MV-4-11 (cell line): Measurements from ENCODE around the gene RNF213.
"Not testable (repeated sequence)": the region's sequence is repeated elsewhere in the genome, so short reads cannot be mapped to it uniquely, and the experiment has no call there.

ENCODE experiments used
- DNase-seq: peaks from one replicate; lab custom pipeline; 2025; lab: John Stamatoyannopoulos, UW

The RNF213 gene

GRCh38 chr17:80394629-80395216, 134.1 kb downstream of the RNF213 start:
- DNase-seq = no peak

GRCh38 chr17:80395402-80396151, 134.9 kb downstream of the RNF213 start:
- DNase-seq = peak; percentile 20

DNA sequence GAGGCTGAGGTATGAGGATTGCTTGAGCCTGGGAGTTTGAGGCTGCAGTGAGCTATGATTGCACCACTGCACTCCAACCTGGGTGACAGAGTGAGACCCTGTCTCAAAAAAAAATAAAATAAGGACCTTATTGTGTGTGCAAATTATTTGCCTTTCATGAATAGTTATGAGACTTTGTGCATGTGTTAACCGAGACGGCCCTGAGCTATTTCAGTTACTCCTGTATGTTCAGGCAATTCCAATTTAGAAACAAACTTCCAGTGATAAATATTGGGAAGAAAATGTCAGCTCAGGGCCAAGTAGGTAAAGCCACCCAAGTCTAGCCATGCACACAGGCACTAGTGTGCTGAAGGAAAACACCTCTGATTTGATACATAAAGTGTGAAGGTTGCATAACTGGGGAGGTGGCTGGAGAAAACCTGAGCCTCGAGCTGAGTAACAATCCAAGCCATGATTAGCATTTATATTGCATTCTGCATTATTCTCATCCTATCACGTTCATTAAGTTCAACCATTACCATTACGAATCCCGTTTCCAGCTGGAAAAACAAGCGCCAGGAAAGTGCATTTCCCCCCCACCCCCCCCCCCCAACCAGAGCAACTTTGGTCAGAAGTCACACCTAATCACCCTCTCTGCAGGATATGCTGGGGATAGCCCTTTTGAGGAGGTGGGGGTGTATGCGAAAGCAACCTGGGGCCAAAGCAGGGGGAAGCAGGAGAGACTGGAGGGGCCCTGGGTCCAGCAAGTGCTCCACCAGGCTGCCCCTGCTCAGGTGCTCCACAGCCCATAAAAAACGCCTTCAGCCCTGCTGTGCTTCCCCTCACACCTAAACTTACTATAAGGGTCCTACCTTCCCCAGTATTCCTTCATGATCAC, 135.7 kb downstream of the RNF213 start:
- no peak for DNase-seq

DNA sequence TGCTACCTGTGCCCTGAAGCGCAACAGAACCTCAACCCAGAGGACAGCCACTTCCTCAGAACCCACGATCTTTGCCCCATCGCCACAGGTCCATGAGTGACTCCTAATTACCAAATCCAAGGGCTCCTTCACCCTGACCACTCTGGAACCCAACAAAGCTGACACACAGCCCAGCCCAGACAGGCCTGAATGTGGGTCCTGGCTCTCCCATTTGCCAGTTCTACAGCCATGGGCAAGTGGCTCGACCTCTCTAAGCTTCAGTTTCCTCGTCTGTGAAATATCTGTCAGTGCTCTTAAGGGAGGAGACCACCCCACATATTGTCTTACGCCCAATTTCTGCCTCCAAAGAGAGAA, 136.4 kb downstream of the RNF213 start:
- peak; percentile 64 for DNase-seq

GRCh38 chr17:80397686-80398085, 137.0 kb downstream of the RNF213 start:
- no peak for DNase-seq

DNA sequence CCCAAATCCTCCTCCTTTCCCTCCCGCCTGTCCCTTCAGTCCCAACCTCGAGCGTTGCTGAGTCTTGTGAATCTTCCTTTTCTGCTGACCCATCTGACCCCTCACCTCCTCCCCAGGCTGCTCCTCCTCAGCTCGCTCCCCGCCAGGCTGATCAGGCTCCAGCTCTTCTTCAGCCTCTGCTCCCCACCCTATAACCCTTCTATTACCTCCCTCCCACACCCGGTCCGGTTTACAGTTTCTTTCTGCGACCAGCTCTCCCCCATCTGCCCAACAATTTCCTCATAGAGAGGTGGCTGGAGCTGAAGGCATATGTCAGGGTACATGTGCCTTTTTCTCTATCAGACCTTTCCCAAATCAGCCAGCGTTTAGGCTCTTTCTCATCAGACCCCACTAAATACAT, 140.4 kb downstream of the RNF213 start:
- DNase-seq = peak; percentile 18

DNA sequence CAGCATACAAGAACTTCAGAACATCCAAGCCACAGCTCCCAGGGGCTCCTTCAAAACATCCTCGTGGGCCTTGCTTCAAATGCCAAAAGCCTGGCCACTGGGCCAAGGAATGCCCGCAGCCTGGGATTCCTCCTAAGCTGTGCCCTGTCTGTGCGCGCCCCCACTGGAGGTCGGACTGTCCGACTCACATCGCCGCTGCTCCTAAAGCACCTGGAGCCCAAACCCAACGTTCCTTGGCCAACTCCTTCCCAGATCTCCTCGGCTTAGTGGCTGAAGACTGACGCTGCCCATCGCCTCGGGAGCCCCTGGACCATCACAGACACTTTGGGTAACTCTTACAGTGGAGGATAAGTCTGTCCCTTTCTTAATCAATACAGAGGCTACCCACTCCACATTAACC, 141.4 kb downstream of the RNF213 start:
- DNase-seq = not testable (repeated sequence)

- no peak for DNase-seq
Measured at GRCh38 chr17:80402959-80403358, 142.3 kb downstream of the RNF213 start.

DNA sequence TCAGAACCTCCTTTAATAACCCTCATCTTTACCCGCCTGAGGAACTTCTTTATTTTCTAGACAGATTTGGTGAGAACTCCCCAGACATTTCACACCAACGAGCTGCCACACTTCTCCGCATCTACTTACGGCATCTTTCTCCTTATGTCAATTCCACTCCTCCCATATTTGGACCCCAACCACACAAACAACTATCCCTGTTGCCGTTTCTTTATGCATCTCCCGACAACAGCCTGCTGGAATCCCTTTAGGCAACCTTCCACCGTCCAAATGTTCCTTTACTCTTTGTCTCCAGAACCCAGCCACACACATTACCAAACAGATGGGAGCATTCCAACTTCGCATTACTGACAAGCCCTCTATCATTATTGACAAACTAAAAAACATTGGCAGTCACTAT, 145.5 kb downstream of the RNF213 start:
- no peak for DNase-seq

DNA sequence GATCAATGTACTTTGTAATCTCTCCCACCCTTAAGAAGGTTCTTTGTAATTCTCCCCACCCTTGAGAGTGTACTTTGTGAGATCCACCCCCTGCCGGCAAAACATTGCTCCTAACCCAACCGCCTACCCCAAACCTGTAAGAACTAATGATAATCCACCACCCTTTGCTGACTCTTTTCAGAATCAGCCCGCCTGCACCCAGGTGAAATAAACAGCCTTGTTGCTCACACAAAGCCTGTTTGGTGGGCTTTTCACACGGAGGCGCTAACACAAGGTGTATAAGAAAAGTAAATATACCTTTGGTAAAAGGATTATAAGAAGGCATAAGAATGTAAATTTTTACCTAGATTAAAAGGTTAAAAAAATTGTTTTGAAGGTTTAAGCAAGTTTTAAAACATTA, 147.3 kb downstream of the RNF213 start:
- DNase-seq = not testable (repeated sequence)

DNA sequence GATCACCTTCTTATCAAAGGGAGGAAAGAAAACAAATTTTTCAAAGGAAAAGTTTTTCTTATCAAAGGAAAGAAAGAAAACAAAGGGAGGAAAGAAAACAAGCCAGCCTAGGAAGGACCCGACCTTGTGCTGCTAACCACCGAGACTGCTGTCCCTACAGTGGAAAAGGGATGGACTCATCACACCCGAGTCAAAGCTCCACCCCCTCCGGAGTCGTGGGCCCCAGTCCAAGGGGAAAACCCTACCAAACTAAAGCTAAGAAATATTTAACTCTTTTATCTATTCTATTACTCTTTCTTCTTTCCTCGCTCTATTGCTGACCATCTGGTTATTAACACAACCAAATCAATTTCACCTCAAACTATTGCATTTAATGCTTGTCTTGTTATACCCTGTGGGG, 148.2 kb downstream of the RNF213 start:
- DNase-seq = no peak

- no peak for DNase-seq
Measured at GRCh38 chr17:80409626-80410025, 149.0 kb downstream of the RNF213 start.

GRCh38 chr17:80410441-80411087, 149.9 kb downstream of the RNF213 start:
- not testable (repeated sequence) for DNase-seq

- DNase-seq = no peak
Measured at GRCh38 chr17:80413771-80414507, 153.3 kb downstream of the RNF213 start.

DNA sequence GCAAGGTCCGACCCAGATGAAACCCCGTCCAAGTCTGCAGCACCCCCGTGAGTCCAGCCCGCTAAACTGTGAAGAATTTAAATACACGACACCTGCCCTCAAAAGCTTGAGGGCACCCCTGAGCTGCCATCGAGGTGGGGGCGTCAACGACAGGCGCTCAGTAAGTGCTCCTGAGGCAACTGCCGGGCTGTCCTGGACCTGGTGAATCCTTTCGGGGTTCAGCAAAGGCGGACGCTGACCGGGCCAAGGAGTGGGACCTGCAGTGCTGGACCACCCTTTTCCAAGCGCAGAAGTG, 153.8 kb downstream of the RNF213 start:
- DNase-seq = peak; percentile 27

GRCh38 chr17:80414803-80415625, 154.4 kb downstream of the RNF213 start, which contains the start of gene ENDOV:
TSS of gene ENDOV (plus strand) at chr17:80415167. CDS start at chr17:80415195, 28 bp downstream.
- peak; percentile 88 for DNase-seq

DNA sequence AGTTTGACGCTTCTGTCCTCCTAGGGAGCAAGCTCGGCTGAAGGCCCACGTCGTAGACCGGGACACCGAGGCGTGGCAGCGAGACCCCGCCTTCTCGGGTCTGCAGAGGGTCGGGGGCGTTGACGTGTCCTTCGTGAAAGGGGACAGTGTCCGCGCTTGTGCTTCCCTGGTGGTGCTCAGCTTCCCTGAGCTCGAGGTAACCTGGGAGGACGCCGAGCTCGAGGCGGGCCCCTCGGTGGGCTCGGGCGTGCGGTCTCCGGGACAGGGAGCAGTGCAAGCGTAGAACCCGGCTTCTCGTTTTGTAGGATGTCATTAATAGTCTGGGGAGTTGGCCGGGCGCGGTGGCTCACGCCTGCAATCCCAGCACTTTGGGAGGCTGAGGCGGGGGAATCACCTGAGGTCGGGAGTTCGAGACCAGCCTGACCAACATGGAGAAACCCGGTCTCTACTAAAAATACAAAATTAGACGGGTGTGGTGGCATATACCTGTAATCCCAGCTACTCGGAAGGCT, 155.0 kb downstream of the RNF213 start:
- DNase-seq = no peak

GRCh38 chr17:80416260-80416939, 155.7 kb downstream of the RNF213 start:
- DNase-seq = no peak

- no peak for DNase-seq
Measured at GRCh38 chr17:80416940-80417293, 156.3 kb downstream of the RNF213 start.

- DNase-seq = no peak
Measured at GRCh38 chr17:80418589-80418988, 157.9 kb downstream of the RNF213 start.
